Renal cortical epithelial cell (primary cell): ENCODE data around the gene AUTS2. TPM values are rescaled to one million over a fixed set of nuclear protein-coding genes. Genes with fewer than 3 reads are reported as not detected.

Experiments
- DNase-seq: peaks from one replicate; pipeline ENCODE4 v3.0.0-alpha.2; 2011; ENCODE audit warnings: low read depth
- total RNA-seq: library from RNA; depleted of rRNA; stranded (reverse); fragments of >200 nt; gene quantifications from 2 replicates; pipeline ENCODE4 v1.2.3, GENCODE V29; 2014

AUTS2 gene
- total RNA-seq, 1 donor from 2014 or later: 3.2 TPM

DNA sequence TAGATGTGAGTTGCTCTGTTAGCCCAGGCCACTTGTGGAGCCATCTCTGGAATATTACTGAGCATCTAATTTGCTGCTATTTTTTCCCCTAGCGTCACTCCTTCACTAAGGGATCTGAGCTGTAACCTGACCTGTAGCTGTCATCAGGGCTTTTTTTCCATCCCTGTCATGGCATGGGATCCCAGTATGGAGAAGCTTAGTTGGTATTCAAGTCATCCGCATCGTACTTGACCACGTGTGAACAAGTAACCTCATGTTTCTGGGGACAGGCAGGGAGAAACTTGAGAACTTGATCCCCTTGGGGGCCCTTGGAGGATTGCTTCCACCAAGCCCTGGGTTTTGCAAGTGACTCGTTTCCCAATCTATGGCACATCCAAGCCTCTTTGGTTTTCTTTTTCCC is 1059.3 kb downstream of the AUTS2 start:
- DNase-seq: no peak

DNA sequence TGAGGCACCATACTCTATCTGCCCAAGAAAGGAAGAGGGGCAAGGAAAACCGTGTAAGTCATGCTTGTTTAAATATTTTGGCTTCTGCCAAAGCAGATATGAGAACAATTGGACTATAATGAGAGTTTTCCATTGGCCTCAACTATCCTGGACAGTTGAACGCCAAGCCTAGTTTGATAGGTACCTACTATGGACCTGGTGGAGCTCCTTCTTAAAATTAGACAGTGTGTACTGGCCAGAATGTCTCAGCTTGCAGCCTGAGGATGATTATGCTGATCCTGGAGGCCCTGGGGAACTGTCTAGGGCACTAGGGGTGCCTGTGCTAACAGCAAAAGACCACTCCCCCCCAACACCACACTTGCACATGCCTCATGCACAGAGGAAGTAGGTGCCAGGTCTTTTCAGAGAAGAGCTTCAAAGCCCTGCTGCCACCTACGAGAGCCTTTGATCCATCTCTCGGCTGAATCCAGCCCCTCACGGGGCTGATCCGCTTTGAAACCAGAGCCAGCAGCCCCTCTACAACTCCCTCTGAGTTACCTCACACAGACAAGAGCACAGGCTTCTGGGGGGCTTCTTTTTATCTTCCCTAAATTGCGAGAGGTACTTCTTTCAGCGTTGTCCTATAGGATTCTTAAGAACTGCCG is 1059.8 kb downstream of the AUTS2 start:
- DNase-seq: no peak

DNA sequence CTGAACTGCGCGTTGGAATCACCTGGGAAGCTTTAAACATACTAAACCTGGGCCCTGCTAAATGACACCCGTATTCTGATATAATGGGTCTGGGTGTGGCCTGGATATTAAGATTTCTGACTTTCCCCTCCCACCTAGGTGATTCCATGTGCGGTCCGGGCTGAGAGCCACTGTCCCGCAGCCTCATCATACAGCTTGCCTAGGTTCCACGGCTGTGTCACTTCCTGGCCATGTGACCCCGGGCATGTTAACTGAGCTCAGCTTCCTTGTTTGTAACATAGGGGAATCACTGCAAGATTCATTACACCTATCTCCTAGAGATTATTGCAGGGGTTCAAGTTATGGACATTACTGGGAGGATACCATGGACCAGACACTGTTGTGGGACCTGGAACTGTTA is 1061.0 kb downstream of the AUTS2 start:
- DNase-seq: no peak

DNA sequence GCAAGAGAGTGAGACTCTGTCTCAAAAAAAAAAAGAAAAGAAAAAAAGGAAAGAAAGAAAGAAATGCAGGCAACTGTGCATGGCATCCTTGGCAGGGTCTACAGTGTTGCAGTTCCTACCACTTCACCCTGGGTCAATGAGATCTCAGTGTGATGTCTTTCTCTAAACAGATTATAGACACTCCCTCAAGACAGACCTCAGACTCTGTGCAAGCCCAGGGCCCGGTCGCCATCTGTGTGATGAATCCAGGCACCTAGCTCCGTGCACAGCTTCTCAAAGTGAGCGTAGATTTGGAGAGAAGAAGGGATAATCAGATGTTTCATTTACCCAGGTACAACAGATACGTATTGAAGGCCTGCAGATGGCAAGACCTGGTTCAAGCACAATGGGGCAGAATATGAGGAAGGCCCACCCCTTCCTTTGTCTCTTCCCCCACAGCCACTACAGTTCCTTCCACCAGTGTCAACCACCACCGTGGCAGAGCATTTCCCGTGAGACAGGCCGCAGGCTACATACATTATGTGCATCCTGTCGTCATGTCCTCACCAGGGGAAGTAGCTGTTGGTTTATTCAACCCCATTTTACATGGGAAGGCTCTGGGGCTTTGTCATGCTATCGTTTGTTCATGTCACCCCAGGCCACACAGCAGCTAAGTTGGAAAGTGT is 1062.0 kb downstream of the AUTS2 start:
- DNase-seq: no peak

DNA sequence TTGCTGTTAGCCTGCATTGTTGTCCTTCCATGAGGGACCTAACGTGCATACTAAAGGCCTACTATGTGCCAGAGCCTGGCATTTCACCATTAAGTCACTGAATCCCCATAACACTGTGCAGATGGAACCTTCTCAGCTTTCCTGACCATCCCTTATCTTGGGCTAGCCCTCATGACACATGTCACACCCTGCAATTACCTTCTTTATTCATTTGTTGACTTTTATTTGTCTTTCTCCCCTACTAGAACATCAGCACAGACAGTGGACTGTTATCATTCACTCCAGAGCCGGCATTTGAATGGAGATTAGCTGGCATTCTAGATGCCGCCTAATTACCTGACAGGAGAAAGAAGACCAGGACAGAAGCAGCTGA is 1062.5 kb downstream of the AUTS2 start:
- no peak for DNase-seq

DNA sequence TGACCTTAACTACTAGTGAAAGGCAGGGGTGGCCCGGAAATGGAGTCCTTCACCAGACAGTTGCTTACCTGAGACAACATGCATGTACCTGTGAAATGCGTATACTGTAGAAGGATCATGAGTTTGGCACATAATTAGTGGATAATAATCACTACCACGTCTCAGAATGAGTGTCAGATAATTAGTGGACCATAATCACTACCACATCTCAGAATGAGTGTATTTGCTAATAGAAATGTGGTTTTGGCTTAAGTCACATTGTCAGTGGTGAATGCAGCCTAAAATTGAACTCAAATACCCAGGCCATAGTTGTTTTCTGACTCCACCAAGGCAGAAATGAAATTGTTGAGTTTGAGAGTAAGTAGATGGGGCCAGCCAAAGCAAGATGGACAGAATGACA is 1065.4 kb downstream of the AUTS2 start:
- DNase-seq: no peak

DNA sequence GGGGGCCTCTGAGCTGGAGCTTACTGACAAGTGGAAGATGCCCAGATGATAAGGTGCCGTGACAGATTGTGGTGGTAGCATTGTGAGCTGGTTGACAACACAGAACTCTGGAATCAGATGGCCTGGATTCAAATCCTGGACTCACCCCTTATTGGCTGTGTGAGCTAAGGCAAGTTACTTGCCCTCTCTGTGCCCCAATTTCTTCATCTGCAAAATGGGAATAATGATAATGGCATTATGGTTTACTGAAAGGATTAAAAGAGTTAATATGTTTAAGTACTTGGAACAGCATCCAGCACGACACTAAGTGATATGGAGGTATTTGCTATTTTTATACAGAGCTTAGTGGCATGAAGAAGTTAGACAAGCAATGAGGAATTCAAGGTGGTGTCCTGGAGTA is 1067.7 kb downstream of the AUTS2 start:
- DNase-seq: no peak

DNA sequence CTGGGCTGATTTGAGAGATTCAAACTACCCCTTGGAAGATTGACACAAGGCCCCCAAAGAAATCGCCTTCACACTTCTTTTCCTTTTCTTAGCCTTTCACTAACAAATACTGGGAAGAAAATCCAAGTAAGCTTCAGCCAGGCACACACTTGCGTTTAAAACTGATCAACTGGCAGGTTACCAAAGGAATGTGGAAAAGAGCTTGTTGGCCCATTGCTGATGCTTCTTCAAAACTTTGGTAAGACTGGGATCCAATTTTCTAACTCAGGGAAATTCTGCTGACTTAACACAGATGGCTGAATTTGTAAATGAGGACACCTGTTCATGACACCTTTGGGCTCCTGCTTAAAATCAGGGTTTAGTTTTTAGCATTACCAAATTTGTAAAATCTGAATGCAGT is 1069.1 kb downstream of the AUTS2 start:
- DNase-seq: no peak

DNA sequence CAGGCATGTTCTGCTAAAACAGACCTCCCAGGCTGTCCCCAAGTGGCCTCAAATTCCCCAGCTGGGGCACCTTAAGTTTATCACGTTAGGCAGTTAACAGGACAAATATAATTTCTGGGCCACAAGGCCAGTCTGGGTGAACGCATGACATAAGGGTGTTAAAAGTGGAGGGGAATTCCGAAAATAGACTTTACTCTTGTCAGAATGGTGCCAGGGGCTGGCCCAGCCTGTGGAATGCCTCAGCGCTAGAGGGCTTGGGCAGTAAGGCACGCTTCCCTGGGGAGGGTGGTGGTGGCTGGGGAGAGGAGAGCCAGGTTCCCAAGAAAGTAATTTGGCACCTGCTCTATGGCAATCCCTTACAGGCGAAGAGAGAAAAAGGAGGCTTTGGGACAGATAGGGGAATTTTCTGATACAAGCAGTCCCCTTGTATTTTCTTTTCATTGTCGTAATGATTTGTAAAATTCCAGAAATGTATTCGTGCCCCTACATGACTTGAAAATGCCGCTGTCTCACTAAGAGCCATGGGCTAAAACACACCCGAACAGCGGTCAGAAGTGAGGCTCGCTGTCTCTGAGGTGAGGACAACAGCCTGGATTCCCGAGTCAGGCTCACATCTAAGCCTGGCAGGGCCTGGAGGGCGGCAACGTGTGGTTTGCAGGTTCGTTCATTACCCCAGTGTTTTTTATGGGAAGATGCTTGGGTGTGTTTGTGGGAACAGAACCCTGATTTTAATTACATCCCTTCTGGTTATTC is 1070.5 kb downstream of the AUTS2 start:
- DNase-seq: peak; percentile 2

DNA sequence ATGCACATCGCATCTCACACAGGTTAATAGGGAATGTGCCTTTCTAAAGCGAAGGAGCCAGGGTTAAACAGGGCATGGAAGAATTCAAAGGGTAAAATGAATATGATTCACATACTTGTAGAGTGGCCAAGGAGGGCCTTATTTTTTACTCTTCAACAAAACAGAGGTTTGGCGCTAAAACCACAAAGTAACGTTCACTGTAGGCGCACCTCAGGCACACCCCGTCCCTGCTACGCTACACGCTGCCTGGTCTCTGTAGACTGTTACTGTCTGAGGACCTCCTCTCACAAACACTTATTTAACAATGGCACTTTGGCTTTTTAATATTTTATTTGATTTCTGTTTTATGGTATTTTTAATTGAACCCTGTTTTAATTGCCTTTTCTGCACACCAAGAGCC is 1071.6 kb downstream of the AUTS2 start:
- DNase-seq: no peak

DNA sequence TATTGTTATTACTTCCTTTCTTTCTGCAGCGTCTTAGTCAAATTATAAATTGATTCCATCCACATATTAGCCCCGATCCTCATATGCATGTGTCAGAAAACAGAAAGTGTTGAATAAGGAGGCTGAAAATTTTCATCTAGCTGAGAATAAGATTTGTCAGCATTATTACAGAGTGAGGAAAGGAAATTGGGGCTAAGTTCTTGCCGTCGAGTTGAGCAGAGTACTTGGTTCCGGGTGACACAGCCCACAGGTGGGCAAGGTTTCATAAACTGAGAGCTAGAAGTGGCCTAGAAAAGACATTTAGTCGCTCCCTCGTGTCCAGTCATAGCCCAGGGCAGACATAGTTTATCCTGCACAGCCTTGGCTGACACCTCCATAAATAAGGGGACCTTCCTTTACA is 1072.0 kb downstream of the AUTS2 start:
- no peak for DNase-seq

DNA sequence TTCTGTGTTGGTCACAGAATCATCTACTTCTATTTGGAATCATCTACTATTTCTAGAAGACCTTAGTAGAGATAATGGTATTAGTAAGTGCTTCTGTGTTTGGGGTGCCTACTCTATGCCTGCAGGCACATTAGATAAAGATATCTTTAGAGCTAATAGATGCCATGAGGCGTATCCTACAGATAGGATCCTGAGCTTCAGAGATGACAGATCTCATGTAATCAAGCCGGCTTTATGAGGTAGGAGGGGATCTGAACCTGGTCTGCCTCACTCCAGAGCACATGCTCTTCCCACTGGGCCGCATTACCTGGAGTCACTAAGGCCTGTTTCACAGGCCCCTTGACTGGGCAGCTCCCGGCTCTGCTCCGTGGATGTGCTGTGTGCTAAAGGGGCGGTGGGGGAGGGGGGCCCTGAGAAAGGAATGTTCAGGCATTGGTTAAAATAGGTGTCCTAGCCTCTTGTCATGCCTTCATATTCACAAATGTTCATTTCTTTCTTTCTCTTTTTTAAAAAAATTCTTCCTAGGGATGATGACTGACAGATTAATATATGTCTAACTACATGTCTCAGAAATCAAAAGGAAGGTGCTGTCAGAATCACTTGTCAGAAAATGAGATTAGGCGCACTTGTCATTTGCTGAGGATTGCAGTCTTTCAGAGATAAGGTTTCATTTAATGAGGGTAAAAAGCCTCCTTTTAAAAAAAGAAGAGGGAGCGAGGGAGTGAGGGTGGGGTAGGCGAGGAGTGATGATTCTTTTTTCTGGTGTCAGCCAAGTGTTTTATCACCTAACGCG is 1075.7 kb downstream of the AUTS2 start:
- no peak for DNase-seq

DNA sequence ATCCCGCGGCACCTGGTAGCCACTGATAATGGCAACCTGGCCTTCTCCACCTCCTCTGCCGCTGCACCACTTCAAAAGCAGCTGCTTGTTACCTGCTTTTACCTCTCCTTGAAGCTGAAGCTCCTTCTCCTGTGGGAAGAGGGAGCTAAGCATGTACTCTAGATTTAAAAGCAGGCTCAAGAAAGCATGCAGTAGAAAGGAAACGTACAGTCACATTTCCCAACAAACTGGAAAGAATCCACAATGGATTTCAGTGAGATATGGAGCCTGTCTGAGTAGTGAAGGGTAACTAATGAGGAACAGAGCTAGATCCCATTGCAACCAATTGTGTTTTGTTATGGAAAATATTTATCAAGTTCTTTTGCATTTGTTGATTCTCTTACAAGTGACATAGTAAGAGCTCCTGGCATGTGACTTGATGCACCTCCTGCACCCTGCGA is 1076.3 kb downstream of the AUTS2 start:
- no peak for DNase-seq

DNA sequence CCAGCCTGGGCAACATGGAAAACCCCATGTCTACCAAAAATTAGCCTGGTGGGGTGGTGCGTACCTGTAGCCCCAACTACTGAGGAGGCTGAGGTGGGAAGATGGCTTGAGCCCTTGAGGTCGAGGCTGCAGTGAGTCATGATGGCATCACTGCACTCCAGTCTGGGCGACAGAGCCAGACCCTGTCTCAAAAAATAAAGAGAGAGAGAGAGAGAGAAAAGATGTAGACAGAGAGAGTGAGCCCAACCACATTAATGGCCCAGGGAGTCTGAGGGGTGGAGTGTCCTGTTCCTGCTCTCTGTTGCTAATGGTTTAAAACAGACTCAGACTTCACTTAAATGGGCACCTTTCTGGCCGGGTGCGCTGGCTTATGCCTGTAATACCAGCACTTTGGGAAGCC is 1078.0 kb downstream of the AUTS2 start:
- no peak for DNase-seq

DNA sequence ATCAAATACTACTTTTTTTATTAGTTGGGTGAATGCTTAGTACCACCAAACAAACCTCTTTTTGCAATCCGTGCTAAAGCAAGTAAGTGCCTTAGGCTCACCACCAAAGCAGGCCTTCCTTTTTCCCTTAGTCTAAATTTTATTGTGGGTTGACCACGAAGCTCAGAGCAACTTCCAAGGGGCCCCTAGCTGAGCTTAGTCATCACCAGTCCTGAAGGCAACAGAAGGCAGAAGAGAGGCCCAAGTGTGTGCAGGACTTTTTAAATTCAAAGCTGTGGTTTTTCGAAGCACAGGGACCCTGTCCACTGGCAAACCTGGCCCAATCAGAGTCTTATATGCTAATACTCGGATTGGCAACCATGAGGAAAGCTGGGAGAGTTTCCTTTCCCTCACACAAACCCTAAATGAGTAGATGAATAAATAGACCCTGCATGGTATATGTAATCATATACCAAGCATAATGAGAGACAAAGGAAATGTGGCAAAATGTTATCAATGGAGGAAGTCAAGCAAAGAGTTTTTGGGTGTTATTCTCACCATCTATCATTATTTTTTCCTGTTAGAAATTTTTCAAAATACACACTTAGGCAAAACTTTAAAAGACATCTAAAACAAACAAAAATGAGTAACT is 1080.5 kb downstream of the AUTS2 start:
- peak; percentile 76 for DNase-seq

DNA sequence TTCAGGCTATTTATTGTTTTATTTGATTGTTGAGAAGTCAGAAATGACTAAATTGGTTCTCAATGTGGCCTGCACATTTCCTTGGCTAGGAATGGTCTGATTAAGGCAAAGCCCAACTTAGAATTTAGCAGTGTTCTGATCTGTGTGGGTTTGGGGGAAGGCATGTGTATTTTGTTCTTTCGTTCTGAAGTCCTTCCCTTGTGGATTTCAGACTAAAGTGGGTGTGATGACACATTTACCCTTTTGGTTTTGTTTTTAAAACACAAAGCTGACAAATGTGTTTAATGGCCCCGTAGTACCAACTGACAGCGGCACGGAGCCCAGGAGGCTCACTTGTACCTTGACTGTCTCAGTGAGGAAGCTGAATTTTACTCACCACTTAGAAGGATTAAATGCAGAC is 1081.4 kb downstream of the AUTS2 start:
- no peak for DNase-seq

DNA sequence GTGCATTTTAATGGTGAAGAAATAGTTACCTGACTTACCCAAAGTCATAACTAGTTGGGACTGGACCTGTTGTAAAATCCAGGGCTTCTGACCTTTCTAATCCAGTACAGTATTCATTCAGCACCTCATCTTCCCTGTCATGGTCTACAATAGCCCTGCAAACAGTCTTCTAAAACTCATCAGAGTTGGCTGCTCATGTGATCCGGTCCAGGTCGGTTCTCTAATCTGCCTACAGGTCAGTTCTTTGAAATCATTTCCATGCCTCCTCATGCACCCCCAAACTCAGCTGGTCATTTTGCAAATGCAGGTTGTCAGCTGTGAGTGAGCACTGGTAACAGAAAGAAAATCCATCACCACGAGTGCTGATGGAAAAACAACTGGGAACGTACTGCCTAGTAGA is 1082.0 kb downstream of the AUTS2 start:
- no peak for DNase-seq

DNA sequence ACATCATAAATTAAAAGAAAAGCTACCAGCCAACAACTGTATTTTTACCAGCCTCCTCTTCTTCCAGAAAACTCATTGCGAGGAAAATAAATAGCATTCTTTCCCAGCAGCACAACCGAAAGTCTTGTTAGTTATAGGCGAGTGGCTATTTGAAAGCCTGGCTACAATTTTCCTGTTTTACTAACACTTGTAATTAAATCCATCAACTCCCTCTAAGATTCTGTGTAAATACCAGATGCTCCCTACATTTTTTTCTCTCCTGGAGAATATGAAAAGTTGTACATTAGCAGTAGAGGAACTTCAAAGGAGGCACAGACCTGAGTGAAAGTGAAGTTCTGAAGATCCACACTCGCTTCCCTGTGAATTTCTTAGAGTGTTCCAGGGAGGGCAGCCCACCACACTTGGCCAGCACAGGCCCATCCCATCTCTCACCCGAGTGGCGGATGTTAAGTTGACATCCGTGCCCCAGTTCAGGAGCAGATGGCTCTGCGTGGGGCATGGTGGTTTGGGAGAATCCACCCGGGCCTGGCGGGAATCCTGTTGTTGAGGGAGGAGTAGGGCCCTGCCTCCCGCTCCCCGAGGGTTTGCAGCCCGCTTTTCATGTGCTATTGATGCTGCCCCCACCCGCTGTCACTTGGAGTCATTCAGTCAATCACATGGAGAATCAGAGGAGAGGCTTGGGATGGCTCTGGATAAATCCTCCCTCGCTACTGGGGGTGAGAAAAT is 1082.6 kb downstream of the AUTS2 start:
- DNase-seq: no peak

DNA sequence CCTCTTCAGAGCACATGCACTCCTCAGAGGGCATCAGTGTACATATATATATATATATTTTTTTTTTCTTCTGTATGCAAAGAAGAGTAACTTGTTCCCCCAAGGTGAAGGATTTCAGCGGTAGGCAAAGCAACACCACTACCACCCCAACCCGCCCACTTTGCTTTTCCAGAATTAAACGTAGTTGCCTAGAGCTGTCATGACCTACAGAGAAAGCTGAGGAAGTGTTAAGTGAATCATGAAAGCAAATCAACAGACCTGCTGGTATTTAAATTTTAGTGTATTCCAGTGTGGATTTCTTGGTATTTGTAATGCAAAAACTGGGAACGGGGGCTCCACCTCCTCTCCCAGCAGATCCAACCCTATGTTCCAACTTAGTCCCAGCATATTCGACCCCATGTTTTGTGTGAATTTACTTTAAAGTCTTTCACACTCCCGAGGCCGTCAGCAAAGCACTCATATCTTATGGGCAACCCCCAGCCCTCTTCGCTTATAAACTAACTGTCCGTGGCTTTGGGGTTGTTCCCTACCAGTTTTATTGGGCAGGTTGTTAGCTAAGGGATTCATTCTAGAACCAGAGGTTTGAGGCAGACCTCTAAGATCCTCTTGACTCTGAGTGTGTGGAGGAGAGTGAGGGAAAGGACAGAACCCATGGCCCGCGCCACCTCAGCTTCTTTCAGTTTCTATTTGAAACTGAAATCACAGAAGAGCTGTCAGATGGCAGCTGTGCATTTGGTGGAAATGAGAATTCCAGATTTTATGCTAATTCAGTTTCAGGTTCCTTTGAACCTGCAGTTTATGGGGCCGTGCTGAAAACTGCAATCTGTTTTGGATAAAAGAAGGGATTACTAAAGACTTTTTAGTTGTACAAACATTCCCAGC is 1083.4 kb downstream of the AUTS2 start:
- no peak for DNase-seq

DNA sequence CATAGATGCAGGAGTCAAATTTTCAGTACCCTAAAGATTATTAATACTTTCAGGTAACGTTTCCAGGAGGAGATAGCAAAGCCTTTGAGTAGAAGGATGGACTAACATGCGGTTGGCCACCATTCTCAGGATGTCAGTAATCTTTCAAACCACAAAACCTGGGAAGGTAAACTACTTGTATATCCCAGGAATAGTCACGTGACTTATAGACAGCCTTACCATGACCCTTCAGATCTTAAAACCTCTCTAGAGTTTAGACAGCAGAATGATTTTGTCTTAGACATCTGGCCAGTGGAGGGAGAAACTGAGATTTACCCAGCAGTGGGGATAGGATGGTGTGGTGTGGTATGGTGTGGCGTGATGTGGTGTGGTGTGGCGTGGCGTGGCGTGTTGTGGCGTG is 1085.9 kb downstream of the AUTS2 start:
- DNase-seq: no peak
